ENCODE results near the gene HLA-DMA. TPM values are rescaled to one million over a fixed set of nuclear protein-coding genes. Genes with fewer than 3 reads are reported as not detected.

HLA-DMA gene
- polyA plus RNA-seq, 3 donors = 434 to 526 (median 515) TPM

GRCh38 chr6:32973144-32974015, 20.5 kb upstream of the HLA-DMA start:
- H3K27ac ChIP-seq (ENCODE audit: low read depth in 1 of 2, low read length in 2 of 2) = peak overlapping the region; percentile 81 to 97
- no peaks in the 10 kb centered on the region for H3K27me3 ChIP-seq (ENCODE audit: control insufficient read depth in 2 of 2, insufficient read depth in 2 of 2, low read length in 2 of 2)
- H3K9ac ChIP-seq (ENCODE audit: insufficient read depth, low read length, poor library complexity, severe bottlenecking) = peak overlapping the region; percentile 80
- H3K4me3 Mint-ChIP-seq = peak overlapping the region; percentile 98 to 100
- H3K9me3 Mint-ChIP-seq = peaks cover 0 to 9% (median 0%) of the 10 kb centered on the region in 7 donors
- peaks cover 42 to 51% of the 10 kb centered on the region in 2 donors for H3K36me3 ChIP-seq (replicated peaks in 1 of 2; ENCODE audit: control insufficient read depth in 1 of 2, insufficient read depth in 2 of 2, low read length in 2 of 2)
- peak overlapping the region; percentile 89 for H3K4me2 ChIP-seq (replicated peaks; ENCODE audit: extremely low read depth, low read length, poor library complexity, severe bottlenecking)
- DNase-seq = peak; percentile 30 to 74 (median 50)
- H3K36me3 Mint-ChIP-seq = peaks cover 54 to 63% of the 10 kb centered on the region in 2 donors
- H3K27me3 Mint-ChIP-seq (ENCODE audit: low read depth in 3 of 3) = peaks cover 0 to 10% (median 2%) of the 10 kb centered on the region in 3 donors
- H3K4me1 Mint-ChIP-seq = peaks cover 53% of the 10 kb centered on the region
- no peaks in the 10 kb centered on the region for H3K9me3 ChIP-seq (replicated peaks in 1 of 2; ENCODE audit: control insufficient read depth in 1 of 2, insufficient read depth in 1 of 2, low read length in 2 of 2)
- peaks cover 89% of the 10 kb centered on the region for H3K79me2 ChIP-seq (ENCODE audit: insufficient read depth, low read length)
- peak overlapping the region; percentile 89 to 100 (median 99) for H3K27ac Mint-ChIP-seq
- intact Hi-C loops (cut with micrococcal nuclease) = loop anchor here (5.0 kb wide), 3 partner anchors 36 to 131 kb away; partner anchors contain the start of gene PSMB8 (in 1 of the 2)
- H3K4me3 ChIP-seq (replicated peaks in 1 of 3; ENCODE audit: low read depth in 2 of 3, low read length in 3 of 3) = peak overlapping the region; percentile 76 to 93 (median 90)
- WGBS (ENCODE audit: insufficient coverage) = 0% methylated on average over 19 of the region's 23 CpGs
- H2AFZ ChIP-seq (ENCODE audit: insufficient read depth, low read depth, low read length, poor library complexity, severe bottlenecking) = no peak overlapping the region
- H3K4me1 ChIP-seq (ENCODE audit: control insufficient read depth in 1 of 2, insufficient read depth in 2 of 2, low read length in 2 of 2) = peaks cover 34 to 48% of the 10 kb centered on the region in 2 donors
- TF ChIP-seq CTCF (IDR thresholded peaks at IDR 0.05) = no peak
- peaks cover 64% of the 10 kb centered on the region for H4K20me1 ChIP-seq (ENCODE audit: insufficient read depth, low read length)

GRCh38 chr6:32972353-32973143, 19.7 kb upstream of the HLA-DMA start:
- Histone ChIP-seq H3K4me2 (replicated peaks; ENCODE audit: extremely low read depth, low read length, poor library complexity, severe bottlenecking) (peak overlapping the region; percentile 89), H3K27me3 (ENCODE audit: control insufficient read depth in 2 of 2, insufficient read depth in 2 of 2, low read length in 2 of 2) (no peaks in the 10 kb centered on the region), H2AFZ (ENCODE audit: insufficient read depth, low read depth, low read length, poor library complexity, severe bottlenecking) (no peak overlapping the region), H3K4me1 (ENCODE audit: control insufficient read depth in 1 of 2, insufficient read depth in 2 of 2, low read length in 2 of 2) (peaks cover 38 to 45% of the 10 kb centered on the region in 2 donors), H3K27ac (ENCODE audit: low read depth in 1 of 2, low read length in 2 of 2) (peak overlapping the region; percentile 81 to 97), H3K9me3 (replicated peaks in 1 of 2; ENCODE audit: control insufficient read depth in 1 of 2, insufficient read depth in 1 of 2, low read length in 2 of 2) (no peaks in the 10 kb centered on the region), H3K9ac (ENCODE audit: insufficient read depth, low read length, poor library complexity, severe bottlenecking) (peak overlapping the region; percentile 80), H3K36me3 (replicated peaks in 1 of 2; ENCODE audit: control insufficient read depth in 1 of 2, insufficient read depth in 2 of 2, low read length in 2 of 2) (peaks cover 34 to 42% of the 10 kb centered on the region in 2 donors), H3K79me2 (ENCODE audit: insufficient read depth, low read length) (peaks cover 89% of the 10 kb centered on the region), H4K20me1 (ENCODE audit: insufficient read depth, low read length) (peaks cover 55% of the 10 kb centered on the region), H3K4me3 (replicated peaks in 1 of 3; ENCODE audit: low read depth in 2 of 3, low read length in 3 of 3) (peak overlapping the region; percentile 76 to 93 (median 90))
- H3K4me3 Mint-ChIP-seq = peak overlapping the region; percentile 98 to 100
- under 1% methylated on average over 58 of the region's 70 CpGs for WGBS (ENCODE audit: insufficient coverage)
- H3K4me1 Mint-ChIP-seq = peaks cover 48% of the 10 kb centered on the region
- intact Hi-C loops (cut with micrococcal nuclease) = loop anchor here (5.0 kb wide), 3 partner anchors 35 to 130 kb away; partner anchors contain the start of gene PSMB8 (in 1 of the 2)
- peaks cover 46 to 55% of the 10 kb centered on the region in 2 donors for H3K36me3 Mint-ChIP-seq
- peaks cover 0 to 9% (median 0%) of the 10 kb centered on the region in 7 donors for H3K9me3 Mint-ChIP-seq
- peak overlapping the region; percentile 89 to 100 (median 99) for H3K27ac Mint-ChIP-seq
- peak in 2 of 3 donors; percentile 45 to 81 for DNase-seq
- H3K27me3 Mint-ChIP-seq (ENCODE audit: low read depth in 3 of 3) = peaks cover 0 to 10% (median 2%) of the 10 kb centered on the region in 3 donors
- TF ChIP-seq CTCF (IDR thresholded peaks at IDR 0.05) = no peak

Data from CD14-positive monocyte (primary cell).